GM19023 (cell line): ENCODE results near the gene ELMO1.

Experiments
- ATAC-seq: cut with Tn5 transposase; IDR thresholded peaks from one replicate; pipeline ENCODE4 v1.9.1; 2021; ENCODE audit warnings: mild to moderate bottlenecking, moderate library complexity; ENCODE audit not compliant: unreplicated experiment

ELMO1 gene

GRCh38 chr7:37320140-37320847 lies 128.4 kb downstream of the ELMO1 start:
- ATAC-seq, result no peak

DNA sequence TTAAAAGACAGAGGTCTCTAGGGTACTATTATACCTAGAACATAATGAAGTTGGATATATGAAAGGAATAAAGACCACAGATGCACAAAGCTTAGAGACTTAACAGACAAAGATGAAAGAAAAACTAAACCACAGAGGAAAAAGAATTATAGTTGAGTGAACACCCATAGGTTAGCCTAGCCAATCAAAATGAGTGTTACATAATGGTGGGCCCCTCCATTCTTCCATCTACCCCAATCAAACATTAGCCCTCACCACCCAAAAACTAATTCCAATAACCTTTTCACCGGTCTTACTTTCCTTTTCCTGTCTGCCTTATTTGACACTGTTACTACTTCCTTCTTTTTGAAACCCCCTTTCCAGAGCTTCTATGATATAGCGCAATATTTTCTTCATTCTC lies 130.1 kb downstream of the ELMO1 start:
- no peak for ATAC-seq

DNA sequence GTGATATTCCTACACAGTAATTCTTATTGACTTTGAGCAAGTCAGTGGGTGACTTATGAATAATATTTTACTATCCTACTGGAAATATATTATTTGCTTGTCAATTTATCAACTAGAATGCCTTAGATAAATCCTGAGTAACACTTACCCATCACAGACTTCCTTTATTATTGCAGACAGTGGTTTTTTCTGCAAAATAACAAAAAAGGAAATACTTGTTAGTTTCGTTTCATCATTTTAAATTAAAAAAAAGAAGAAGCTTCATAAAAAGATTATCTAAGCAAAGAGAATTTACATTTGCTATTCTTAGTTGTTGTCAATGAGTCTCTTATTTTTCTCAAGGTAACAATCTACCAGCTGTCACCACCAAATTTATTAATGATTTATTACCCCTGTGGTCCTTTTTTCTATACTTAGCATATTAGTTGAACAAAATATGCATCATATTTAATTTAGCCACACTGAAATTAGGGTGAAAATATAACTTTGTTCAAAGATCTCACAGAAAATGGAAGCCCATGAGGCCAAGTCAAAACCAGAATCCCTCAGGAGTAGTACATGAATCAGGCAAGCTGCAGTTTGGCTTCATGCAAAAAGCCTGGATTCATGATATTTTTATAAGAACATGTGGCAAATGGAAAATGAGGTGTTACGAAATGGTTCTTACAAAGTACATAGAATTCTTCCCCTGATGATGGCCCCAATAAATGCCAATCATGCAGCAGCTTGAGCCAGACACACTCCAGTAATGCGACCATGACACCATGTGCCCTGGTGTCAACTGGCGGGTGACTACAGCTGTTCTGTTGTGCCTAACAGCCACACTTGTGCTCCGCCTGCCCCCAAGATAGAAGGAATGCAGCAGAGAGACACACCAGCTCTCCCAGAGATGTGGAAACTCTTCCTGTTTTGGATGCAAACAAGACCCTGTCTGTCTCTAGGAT lies 132.6 kb downstream of the ELMO1 start:
- no peak for ATAC-seq

DNA sequence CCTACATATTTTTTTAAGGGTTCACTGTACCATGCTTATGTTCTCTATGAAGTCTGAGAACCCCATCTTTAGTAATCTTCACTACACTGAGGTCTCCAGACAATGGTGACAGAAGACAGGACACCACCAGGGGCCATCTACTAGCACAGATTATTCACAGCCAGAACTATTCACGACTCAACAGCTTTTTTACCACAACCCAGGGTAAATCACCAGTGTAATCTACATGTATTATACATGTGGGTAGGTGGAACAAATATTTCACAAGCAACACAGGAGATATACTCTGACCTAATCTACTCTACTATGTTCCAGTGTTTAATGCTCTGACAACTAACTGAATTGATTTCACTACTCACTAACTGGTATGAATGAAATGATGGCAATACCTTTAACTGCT lies 136.1 kb downstream of the ELMO1 start:
- ATAC-seq, result no peak

GRCh38 chr7:37311355-37311754 lies 137.3 kb downstream of the ELMO1 start:
- ATAC-seq, result peak; percentile 45

DNA sequence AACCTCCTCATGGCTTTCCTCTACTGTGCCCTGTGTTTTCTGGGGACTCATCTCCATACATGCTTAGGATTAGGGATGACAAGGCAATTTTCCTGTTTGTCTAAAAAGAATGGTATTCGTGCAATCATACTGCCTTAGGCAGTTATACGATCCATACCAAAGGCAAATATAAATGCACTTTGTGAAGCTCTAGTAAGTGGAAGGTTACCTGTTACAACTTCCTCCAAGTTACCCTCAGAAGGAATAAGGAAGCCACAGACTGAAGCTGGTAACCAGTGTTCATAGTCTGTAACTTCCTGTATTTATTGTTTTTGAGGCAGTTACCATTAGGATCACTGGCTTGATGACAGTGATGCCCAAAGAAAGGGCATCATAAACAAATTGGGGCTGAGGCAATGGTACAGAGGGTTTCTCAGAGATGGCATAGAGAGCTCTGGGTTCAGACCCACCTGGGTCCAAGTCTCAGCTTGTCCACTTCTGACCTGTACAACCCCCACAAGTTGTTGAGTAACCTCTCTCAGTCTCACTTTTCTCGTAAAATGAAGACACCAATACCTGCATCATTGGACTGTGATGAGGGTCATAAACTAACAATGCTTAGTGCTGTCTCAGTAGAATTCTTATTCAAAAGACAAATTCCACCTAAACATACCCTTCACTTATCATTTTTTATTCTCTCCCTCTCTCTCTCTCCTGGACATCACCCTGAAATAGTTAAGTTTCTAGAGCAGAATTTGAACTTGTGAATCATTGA lies 138.2 kb downstream of the ELMO1 start:
- ATAC-seq, result no peak

GRCh38 chr7:37309493-37309892 lies 139.2 kb downstream of the ELMO1 start:
- ATAC-seq, result no peak

DNA sequence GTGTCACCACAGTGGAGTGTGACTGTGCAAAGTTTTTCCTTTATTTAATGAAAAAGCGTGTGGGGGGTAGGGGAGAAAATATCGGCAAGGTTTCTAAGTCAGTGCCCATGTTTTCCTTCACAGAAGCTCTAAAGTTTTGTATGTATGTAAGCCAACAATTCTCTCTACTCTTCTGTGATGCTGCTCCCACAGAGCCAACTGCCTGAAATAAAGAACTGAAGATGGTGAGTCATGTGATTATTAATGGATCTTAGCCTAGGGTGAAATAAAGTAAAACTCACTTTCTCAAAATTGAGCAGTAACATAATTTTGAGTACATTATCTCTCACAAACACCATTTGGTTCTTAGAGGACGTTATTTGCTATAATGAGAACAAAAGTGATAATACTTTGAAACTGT lies 143.7 kb downstream of the ELMO1 start:
- ATAC-seq, result no peak

DNA sequence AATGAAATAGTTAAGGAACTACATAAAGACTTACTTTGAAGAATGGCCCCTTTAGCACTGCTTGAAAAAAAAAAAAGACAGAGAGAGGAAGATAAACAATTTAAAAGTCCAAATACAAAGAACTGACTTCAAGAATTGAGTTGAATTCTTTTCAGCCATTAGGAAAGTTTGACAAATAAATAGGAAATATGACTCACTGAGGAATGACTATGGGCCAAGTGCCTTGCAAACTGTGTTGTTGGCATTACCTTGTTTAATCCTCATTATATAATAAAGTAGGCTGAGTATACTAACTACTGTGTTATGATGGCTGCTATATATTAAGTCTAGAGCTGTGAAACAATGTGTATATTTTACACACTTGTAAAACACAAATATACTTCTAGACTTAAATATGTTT lies 151.1 kb downstream of the ELMO1 start:
- ATAC-seq, result no peak

GRCh38 chr7:37295401-37295800 lies 153.3 kb downstream of the ELMO1 start:
- no peak for ATAC-seq

DNA sequence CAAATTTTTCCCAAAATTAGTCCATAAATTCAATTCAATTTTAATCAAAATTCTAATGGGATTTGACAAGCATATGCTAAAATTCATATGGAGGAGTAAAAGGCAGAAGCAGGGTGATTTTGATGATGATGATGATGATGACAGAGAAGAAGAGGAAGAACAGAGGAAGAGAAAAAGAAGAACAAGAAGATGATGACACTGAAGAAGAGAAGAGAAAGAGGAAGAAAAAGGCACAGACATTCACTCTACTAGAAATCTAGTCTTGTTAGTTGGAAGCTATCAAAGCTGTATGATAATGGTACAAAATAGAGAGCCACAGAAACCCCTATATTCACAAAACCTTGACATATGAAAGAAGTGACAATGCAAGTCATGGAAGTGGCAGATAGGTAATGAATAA lies 157.9 kb downstream of the ELMO1 start:
- ATAC-seq, result no peak

DNA sequence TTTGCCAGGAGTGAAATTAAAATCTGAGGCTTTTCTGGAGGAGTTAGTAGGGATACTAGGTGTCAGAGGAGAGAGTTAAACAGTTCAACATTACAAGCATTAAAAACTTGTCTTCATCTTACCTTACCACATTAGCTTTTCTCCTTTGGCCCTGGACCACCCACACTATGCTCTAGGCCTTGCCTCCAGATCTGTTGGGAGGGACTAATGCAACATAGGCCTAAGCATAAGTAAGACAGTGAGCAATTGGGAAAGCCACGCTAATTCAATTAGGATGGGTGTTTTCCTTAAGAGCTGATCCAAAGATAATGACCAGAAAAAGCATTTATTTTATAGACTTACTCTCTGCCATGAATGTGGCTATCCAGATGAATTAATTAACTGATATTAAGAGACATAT lies 158.9 kb downstream of the ELMO1 start:
- ATAC-seq, result no peak

DNA sequence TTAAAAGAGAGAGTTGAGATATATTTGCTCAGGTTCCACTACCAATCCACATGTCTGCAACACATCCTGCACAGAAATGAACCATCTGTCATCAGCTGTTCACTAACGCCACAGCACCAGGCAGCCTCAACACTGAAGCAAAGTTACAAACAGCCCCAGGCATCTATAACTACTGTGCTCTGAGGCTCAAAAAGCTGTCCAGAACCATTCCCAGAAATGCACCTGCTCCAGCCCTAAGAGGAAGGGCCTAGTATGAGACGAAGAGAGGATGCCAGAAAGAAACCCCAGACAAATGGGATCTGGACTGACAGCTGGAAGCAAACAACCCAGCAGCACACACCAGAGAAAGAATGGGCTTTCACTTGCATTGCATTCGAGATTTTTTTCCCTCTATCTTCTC lies 159.3 kb downstream of the ELMO1 start:
- no peak for ATAC-seq

DNA sequence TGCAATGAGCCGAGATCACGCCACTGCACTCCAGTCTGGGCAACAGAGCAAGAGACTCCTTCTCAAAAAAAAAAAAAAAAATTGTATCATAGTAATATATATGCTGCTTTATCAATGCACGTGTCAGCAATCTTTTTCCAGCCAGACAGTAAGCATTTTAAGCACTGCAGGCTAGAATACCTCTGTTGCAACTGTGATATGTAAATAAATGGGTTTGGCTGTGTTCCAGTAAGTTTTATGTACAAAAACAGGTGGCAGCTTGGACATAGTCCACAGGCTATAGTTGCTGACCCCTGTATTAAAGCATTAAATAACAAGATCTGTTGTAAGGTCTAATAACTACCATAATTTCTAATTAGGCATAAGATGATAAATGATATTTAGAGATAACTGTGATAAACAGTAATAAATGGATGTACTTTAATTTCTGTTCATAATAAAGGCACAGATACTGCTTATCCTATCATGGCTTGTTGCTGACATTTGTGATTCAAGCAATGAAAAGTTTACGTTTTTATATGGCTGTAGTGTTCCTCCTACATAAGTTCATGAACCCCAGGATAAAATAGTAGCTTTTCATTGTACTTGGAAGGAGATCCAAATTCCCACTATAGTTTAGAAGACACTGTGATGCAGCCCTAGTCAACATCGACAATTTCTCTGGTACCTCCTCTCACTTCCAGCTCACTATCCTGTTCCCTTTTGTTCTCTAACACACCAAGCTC lies 161.4 kb downstream of the ELMO1 start:
- peak; percentile 46 for ATAC-seq

GRCh38 chr7:37286454-37286832 lies 162.2 kb downstream of the ELMO1 start:
- ATAC-seq, result no peak

DNA sequence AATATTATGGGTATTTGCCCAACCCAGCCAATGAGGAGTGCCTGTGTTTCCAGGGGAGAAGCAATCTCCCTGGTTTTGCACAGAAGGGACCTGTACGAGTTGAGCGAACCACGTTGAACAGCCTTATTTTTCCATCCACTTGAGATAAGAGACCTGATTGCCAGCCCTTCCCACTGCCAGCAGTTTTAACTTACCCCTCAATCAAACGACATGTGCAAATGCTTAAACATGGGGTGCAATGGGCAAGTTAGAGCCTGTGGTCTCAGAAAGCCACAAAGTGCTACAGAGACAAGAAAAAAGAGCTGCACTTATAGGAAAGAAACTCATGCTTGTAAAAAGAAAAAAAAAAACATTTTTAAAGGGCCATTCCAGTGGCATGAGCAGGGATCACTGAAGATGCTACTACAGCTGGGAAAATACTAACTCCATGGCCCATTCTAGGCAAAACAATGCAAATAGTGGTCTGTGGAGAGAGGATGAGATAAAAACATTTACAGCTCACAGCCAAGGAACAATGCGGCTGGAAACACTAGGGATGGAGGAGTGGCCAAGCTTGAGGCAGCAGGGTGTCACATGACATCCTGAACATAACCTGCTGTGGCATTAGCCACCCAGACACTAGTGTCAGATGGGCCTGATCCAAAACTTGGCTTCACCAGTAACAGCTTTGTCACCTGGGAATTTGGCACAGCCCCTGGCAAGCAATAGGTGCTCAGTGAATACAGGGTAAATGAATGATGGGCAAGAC lies 162.8 kb downstream of the ELMO1 start:
- no peak for ATAC-seq

GRCh38 chr7:37284805-37285231 lies 163.8 kb downstream of the ELMO1 start:
- no peak for ATAC-seq

DNA sequence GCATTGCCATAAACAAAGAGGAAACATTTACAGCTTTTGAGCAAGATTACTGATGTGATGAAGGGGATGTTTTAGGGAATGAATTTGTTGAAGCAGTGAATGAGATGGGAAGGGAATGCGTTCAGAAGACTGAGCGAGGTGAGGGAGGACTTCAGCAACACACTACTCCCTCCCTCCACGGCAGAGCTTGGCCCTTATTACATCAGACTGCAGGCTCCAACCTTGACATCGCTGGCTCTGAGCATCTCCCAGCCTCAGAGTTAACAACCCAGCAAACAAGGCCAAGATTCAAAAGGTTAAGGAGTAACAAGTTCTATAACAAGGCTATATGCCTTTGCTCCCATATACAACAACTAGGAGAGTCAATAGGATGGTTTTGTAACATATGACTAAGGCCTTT lies 164.4 kb downstream of the ELMO1 start:
- no peak for ATAC-seq

DNA sequence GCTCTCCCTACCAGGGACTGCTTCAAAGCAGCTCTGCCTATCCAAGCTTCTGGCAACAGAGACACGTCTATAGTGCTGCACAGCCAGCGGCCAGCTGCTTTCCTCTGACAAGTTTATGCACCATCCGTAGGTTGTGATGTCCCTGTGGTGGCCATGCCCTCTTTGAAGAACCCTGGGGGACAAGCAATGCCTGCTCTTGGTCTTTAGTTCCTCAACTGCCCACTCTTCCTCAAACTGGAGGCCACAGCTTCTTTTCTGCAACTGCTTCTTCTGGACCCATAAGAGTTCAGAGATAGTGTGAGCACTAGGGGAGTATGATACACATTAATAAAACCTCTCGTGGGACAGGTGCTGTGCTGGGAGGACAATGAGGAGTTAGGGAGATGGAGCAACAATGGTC lies 164.9 kb downstream of the ELMO1 start:
- no peak for ATAC-seq

- ATAC-seq, result no peak
Measured at GRCh38 chr7:37282927-37283326, 165.7 kb downstream of the ELMO1 start.
